8988T (cell line): ENCODE measurements around the gene ADCYAP1.
"Not testable (repeated sequence)": the region's sequence is repeated elsewhere in the genome, so short reads cannot be mapped to it uniquely, and the experiment has no call there.

Source experiments
- DNase-seq: peaks from one replicate; pipeline ENCODE4 v3.0.0; 2011

Gene ADCYAP1

DNA sequence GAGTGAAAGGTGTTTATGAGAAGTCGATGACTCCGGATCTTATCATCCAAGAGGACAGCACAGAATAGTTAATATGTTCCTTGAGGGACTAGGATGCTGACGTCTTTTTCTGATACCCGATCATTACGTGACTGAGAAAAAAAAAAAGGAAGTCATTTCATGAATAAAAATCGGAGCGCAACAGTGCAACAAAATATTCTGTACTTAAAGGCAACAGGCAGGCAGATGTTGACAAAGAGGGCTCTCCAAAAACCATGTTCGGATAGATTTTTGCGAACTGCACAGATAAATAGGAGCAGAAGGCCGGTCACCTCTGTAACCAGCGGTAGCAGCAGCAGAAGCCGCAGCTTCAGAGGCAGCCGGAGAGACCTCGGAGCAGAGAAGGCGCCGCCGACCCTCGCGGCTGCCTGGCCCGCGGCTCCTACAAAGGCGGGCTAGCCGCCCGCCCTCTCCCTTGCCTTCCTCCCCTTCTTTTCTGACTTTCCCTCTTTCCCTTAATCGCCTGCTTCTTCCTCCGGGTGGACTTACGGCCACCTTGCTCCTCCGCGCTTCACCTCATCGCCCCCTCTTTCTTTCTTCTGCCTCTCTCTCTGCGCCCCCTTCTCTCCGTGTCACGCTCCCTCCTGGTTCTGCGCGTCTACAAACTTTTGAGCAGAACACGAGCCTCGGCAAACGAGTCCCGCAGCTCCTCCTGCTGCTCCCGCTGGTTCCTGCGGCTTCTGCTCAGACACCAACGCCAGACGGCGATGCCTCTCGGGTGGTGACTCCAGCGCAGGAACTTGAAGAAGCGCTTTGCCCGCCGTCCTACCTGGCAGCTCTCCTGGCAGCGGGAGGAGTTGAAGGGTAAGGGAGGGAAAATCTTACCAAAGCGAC, at the start of gene ADCYAP1:
Gene ADCYAP1, plus strand, starts transcription at position 654 of the 873 bp plus-strand sequence. CDS start 516 bp downstream, outside the sequence.
- no peak for DNase-seq

GRCh38 chr18:857986-858385, 46.7 kb upstream of the ADCYAP1 start:
- no peak for DNase-seq

DNA sequence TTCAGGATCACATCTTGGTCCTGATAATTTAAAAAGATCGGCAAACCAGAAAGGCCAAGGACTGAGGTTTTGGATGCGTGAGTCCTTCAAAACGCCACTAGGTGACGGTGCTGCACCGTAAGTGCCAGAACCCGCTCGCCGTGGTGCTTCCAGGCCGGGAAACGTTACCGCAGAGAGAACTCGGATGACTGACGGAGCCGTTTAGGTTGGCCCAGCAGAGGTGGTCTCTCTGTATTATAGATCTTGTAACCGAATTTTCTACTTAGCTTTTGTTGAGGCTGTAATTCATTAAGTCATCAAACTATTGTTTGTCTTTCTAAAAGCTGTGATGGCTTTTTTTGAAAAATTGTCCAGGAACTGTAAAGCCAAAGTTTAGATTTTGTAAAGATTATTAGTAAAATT, 39.8 kb upstream of the ADCYAP1 start:
- peak; percentile 30 for DNase-seq

- no peak for DNase-seq
Observed at GRCh38 chr18:867257-867656, 37.4 kb upstream of the ADCYAP1 start.

DNA sequence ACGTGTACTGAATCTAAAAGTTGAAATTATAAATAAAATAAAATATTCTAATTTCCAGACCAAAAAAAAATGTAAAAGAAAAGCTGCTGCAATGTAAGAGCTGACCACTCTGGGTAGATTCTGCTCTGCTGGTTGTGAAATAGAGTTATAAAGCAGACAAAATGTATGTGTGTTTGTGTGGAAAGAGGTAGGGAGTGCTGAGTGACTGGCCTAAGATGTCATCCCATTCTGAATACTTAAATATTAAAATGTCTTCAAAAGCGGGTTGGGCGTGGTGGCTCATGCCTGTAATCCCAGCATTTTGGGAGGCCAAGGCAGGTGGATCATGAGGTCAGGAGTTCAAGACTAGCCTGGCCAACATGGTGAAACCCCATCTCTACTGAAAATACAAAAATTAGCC, 31.2 kb upstream of the ADCYAP1 start:
- not testable (repeated sequence) for DNase-seq

DNA sequence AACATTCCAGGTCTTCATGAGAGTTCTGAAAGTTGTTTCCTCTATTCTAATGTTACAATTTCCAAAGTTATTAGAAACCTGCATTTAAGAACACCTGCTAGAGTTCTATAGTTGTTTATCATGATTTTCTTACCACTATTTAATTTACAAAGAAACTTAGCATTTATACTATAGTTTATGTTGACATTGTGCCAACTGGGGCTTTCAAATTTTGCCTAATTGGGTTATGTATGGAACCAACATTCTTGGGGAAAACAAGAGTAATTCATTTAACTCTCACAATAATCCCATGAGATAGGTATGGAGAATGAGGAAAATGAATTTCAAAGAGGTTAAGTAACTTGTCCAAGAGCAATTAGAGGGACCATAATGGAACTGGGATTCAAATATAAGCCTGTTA, 28.8 kb upstream of the ADCYAP1 start:
- DNase-seq = no peak

DNA sequence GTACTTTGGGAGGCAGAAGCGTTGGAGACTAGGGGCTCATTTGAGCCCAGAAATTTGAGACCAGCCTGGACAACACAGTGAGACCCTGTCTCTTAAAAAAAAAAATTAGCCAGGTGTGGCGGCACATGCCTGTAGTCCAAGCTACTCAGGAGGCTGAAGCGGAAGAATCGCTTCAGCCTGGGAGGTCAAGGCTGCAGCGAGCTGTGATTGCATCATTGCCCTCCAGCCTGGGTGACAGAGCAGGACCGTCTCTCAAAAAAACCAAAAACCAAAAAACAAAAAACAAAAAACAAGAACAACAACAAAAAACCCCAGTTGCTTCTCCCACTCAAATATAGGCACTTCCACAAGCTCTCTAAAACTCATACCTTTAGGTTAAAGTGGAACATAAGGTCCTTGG, 27.4 kb upstream of the ADCYAP1 start:
- no peak for DNase-seq

GRCh38 chr18:886076-886475, 18.6 kb upstream of the ADCYAP1 start:
- no peak for DNase-seq

GRCh38 chr18:887716-888115, 17.0 kb upstream of the ADCYAP1 start:
- DNase-seq = no peak

- DNase-seq = no peak
Observed at GRCh38 chr18:892316-892715, 12.4 kb upstream of the ADCYAP1 start.

- DNase-seq = no peak
Observed at GRCh38 chr18:896315-896714, 8.4 kb upstream of the ADCYAP1 start.

DNA sequence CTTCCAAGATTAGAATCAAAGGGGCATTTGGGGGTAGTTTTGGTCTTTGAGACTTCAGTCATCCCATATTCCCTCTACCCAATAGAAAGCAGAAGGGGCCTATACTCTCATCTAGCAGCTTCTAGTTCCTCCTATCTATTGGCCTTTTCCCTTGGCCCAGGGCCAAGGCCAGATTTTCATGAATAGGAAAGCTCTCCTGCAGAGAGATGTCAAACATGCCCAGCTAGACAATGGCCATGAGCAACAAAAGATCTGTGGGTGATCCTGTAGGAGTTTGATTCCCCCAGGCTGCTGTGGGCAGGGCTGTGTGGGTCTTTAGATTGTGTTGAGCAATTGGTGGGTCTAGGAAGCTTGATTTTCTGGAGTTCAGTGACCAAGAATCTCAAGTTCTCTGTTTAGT, 2.9 kb upstream of the ADCYAP1 start:
- no peak for DNase-seq

- peak; percentile 44 for DNase-seq
Observed at GRCh38 chr18:902229-902628, 2.4 kb upstream of the ADCYAP1 start.

DNA sequence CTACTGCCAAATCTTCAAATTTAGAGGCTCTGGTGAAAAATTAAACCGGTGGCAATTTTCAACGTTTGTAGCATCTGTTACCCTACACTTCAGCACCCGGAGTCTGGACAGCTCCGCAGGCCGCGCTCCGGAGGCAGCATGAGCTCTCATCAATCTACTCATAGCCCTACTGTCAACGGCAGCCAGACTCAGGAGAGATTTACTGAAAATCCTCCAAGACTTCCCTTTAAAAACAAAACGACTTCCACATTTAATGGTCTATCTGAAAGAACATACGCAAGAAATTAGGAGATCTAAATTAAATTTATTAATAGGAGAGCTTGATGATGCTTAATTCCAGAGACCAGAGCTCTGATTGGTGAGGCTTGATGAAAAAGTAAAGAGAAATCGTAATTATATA, 970 bp upstream of the ADCYAP1 start:
- peak; percentile 41 for DNase-seq

- peak; percentile 24 for DNase-seq
Observed at GRCh38 chr18:905307-905947, 756 bp downstream of the ADCYAP1 start.

- DNase-seq = peak; percentile 51
Observed at GRCh38 chr18:905948-906415, 1.3 kb downstream of the ADCYAP1 start.

- peak; percentile 27 for DNase-seq
Observed at GRCh38 chr18:906416-907114, 1.9 kb downstream of the ADCYAP1 start.

DNA sequence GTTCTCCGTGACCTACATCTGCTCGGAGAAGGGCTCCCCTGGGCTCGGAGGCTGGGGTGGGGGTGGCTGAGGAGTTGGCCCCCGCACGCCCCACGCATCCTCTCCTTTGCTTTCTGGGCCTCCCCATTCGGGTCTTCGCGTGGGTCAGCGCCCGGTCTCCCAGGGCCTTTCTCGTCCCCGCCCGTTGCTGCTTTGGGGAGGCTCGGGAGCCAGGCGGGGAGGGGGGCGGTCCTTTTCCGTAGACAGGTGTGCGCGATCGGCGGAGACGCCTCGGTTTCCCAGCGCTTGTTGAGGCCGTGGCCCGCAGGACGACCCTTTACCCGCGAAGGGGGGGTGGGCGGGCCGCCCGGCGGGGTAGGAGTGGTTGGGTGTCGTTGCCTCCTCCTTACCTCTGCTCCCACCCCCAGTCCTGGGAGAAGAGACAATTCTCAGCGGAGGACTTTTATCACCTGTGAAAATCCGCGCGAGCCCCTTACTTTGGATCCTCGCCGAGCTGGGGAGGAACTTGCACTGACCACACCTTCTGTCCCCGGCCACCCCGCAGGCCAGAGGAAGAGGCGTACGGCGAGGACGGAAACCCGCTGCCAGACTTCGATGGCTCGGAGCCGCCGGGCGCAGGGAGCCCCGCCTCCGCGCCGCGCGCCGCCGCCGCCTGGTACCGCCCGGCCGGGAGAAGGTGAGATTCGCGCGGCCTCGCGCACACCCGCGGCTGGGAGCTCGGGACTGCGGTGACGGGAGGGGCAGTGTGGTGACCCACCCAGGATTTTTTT, 2.6 kb downstream of the ADCYAP1 start:
- no peak for DNase-seq

DNA sequence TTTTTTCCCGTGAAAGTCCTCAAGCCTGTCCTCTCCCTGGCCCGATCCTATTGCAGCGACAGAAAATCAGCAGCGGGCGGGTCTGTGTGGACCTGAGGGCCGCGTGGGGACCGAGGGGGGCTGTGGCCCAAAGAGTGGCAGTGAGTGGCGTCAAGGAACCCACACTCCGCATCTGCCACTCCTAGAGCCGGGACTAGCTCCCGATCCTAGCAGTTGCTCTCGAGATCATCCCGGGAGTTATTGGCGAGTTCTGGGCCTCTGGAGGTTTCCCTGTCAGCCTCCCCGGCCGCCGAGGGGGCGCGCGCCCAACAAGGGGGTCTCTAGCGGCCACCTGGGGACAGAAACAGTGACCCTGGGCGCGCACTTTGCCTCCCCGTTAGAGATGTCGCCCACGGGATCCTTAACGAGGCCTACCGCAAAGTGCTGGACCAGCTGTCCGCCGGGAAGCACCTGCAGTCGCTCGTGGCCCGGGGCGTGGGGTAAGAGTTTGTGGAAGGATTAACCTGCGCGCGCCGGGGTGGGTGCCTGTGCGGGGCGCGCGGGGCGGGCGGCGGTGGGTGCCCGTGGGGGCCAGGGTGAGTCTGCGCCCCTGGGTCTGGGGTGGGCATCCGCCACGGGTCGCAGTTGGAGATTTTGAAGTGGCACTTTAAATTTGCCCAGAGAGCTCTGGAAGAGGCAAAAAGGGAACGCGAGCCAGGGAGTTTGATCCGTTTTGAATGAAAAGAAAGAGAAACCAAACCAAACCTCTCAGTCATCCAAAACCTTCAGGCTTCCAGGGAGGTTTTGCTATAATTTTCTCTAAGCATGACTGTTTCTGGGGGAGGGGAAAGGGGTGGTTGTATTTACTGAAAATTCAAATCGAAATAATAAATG, 3.5 kb downstream of the ADCYAP1 start:
- DNase-seq = peak; percentile 48

DNA sequence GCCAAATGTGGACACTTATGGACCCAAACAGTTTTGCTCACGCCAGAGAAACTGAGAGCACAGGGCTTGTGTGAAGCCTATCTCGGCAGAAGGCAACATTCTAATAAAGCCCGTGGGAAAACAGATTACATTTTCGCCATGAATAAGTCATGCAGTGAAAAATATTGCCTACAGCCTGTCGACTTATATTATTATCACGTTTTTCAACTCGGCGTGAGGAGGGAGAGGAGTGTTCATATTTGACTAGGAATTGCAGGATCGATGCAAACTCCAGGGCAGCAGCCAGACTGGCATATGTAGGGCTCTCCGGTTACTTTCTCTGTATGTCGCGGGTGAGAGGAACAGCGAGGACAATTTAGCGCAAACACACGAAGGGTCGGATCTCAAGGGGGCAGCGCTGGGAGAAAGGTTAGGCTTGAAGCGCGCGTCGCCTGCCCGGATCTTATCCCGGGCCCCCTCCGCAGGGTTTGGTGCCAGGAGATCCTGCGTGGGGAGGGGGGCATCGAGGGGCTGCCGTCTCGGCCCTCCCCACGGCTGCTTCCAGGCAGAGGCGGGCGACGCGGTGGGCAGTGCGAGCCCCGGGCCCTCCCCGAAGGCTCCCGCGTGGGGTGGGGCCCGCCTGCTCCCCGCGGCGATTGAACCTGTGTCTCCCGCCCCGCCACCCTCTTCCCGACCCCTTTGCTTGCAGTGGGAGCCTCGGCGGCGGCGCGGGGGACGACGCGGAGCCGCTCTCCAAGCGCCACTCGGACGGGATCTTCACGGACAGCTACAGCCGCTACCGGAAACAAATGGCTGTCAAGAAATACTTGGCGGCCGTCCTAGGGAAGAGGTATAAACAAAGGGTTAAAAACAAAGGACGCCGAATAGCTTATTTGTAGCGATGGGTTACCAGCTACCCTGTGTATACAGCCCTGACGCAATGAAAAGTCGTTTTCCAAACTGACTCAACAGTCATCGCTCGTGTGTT, 4.4 kb downstream of the ADCYAP1 start:
- no peak for DNase-seq

- peak; percentile 27 for DNase-seq
Observed at GRCh38 chr18:910247-910646, 5.6 kb downstream of the ADCYAP1 start.
